ENCODE results near the gene ECI2.
A peak's percentile ranks its signal among the peaks of the same experiment; 100 is the strongest.

The ECI2 gene

DNA sequence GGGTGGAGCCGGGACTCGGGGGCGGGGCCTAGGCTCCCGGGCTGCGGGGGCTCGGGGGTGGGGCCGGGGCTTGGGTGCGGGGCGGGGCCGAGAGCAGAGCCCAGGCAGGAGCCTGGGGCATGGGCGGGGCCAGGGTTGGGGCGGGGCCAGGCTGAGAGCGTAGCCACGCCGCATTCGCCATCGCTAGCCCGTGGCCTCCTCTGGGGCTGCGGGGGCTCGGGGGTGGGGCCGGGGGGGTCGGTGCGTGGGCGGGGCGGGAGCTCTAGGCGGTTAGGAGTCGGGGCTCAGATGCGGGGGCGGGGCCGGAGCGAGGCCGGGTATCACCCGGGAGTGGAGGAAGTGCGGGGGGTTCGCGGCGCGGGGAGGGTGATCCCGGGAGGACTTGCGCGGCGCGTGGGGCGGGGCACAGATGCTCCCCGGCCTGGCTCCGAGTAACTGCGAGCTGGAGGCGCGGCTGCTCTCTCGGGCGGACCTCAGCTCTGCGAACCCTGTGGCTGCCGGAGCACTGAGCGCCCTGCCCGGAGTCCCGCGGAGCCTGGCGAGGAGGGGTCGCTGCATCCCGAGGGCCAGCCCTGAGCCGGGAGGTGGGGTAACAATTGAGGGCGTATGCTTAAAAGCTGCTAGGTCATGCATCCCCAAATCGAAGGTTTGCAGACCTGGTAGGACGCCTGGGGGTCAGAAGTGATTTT is 434 bp upstream of the ECI2 start (continued):
- TF ChIP-seq, protein P1, sequence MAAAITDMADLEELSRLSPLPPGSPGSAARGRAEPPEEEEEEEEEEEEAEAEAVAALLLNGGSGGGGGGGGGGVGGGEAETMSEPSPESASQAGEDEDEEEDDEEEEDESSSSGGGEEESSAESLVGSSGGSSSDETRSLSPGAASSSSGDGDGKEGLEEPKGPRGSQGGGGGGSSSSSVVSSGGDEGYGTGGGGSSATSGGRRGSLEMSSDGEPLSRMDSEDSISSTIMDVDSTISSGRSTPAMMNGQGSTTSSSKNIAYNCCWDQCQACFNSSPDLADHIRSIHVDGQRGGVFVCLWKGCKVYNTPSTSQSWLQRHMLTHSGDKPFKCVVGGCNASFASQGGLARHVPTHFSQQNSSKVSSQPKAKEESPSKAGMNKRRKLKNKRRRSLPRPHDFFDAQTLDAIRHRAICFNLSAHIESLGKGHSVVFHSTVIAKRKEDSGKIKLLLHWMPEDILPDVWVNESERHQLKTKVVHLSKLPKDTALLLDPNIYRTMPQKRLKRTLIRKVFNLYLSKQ (tag by site-specific recombination; IDR thresholded peaks at IDR 0.05; ENCODE audit: borderline replicate concordance): no peak
- TF ChIP-seq ZNF26 (tag by site-specific recombination; IDR thresholded peaks at IDR 0.05) (no peak), ZNF544 (tag by site-specific recombination; IDR thresholded peaks at IDR 0.05) (no peak), ZNF776 (tag by site-specific recombination; IDR thresholded peaks at IDR 0.05; ENCODE audit: borderline replicate concordance) (no peak), ZNF518A (tag by site-specific recombination; conservative IDR thresholded peaks at IDR 0.05; ENCODE audit: low read depth) (no peak), ZBTB21 (tag by site-specific recombination; IDR thresholded peaks at IDR 0.05) (no peak), ELK4 (IDR thresholded peaks at IDR 0.05; ENCODE audit: borderline replicate concordance, low read depth, low read length) (no peak), FEZF1 (tag by site-specific recombination; IDR thresholded peaks at IDR 0.05) (no peak), ZNF768 (tag by site-specific recombination; IDR thresholded peaks at IDR 0.05) (no peak), SP7 (tag by site-specific recombination; IDR thresholded peaks at IDR 0.05) (peak; percentile 58), ZNF223 (tag by site-specific recombination; IDR thresholded peaks at IDR 0.05) (no peak), ZNF830 (tag by site-specific recombination; IDR thresholded peaks at IDR 0.05; ENCODE audit: low read depth) (no peak), ZNF2 (tag by site-specific recombination; IDR thresholded peaks at IDR 0.05) (no peak), ZNF404 (tag by site-specific recombination; IDR thresholded peaks at IDR 0.05) (no peak), ZNF48 (tag by site-specific recombination; IDR thresholded peaks at IDR 0.05) (no peak), ZNF558 (tag by site-specific recombination; IDR thresholded peaks at IDR 0.05) (no peak), ZNF10 (tag by site-specific recombination; IDR thresholded peaks at IDR 0.05) (0 out of 2 replicates have a peak, but pooled peaks have one; percentile 19), ZNF548 (tag by site-specific recombination; IDR thresholded peaks at IDR 0.05) (no peak)
- TF ChIP-seq, protein P2, sequence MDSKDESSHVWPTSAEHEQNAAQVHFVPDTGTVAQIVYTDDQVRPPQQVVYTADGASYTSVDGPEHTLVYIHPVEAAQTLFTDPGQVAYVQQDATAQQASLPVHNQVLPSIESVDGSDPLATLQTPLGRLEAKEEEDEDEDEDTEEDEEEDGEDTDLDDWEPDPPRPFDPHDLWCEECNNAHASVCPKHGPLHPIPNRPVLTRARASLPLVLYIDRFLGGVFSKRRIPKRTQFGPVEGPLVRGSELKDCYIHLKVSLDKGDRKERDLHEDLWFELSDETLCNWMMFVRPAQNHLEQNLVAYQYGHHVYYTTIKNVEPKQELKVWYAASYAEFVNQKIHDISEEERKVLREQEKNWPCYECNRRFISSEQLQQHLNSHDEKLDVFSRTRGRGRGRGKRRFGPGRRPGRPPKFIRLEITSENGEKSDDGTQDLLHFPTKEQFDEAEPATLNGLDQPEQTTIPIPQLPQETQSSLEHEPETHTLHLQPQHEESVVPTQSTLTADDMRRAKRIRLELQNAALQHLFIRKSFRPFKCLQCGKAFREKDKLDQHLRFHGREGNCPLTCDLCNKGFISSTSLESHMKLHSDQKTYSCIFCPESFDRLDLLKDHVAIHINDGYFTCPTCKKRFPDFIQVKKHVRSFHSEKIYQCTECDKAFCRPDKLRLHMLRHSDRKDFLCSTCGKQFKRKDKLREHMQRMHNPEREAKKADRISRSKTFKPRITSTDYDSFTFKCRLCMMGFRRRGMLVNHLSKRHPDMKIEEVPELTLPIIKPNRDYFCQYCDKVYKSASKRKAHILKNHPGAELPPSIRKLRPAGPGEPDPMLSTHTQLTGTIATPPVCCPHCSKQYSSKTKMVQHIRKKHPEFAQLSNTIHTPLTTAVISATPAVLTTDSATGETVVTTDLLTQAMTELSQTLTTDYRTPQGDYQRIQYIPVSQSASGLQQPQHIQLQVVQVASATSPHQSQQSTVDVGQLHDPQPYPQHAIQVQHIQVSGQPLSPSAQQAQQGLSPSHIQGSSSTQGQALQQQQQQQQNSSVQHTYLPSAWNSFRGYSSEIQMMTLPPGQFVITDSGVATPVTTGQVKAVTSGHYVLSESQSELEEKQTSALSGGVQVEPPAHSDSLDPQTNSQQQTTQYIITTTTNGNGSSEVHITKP (tag by site-specific recombination; IDR thresholded peaks at IDR 0.05): no peak
- TF ChIP-seq, protein P3, sequence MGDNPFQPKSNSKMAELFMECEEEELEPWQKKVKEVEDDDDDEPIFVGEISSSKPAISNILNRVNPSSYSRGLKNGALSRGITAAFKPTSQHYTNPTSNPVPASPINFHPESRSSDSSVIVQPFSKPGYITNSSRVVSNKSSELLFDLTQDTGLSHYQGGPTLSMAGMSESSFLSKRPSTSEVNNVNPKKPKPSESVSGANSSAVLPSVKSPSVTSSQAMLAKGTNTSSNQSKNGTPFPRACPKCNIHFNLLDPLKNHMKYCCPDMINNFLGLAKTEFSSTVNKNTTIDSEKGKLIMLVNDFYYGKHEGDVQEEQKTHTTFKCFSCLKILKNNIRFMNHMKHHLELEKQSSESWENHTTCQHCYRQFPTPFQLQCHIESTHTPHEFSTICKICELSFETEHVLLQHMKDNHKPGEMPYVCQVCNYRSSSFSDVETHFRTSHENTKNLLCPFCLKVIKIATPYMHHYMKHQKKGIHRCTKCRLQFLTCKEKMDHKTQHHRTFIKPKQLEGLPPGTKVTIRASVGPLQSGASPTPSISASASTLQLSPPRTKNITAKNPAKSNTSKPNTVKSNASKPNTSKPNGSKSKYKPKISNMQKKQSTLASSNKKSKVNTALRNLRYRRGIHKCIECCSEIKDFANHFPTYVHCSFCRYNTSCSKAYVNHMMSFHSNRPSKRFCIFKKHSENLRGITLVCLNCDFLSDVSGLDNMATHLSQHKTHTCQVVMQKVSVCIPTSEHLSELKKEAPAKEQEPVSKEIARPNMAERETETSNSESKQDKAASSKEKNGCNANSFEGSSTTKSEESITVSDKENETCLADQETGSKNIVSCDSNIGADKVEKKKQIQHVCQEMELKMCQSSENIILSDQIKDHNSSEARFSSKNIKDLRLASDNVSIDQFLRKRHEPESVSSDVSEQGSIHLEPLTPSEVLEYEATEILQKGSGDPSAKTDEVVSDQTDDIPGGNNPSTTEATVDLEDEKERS (tag by site-specific recombination; IDR thresholded peaks at IDR 0.05): no peak
- TF ChIP-seq, protein P4, sequence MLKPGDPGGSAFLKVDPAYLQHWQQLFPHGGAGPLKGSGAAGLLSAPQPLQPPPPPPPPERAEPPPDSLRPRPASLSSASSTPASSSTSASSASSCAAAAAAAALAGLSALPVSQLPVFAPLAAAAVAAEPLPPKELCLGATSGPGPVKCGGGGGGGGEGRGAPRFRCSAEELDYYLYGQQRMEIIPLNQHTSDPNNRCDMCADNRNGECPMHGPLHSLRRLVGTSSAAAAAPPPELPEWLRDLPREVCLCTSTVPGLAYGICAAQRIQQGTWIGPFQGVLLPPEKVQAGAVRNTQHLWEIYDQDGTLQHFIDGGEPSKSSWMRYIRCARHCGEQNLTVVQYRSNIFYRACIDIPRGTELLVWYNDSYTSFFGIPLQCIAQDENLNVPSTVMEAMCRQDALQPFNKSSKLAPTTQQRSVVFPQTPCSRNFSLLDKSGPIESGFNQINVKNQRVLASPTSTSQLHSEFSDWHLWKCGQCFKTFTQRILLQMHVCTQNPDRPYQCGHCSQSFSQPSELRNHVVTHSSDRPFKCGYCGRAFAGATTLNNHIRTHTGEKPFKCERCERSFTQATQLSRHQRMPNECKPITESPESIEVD (tag by site-specific recombination; IDR thresholded peaks at IDR 0.05): no peak
